Thoracic aorta (tissue), 2 donors: Measurements from ENCODE around the gene MBD6. TPM values are rescaled to one million over a fixed set of nuclear protein-coding genes. Genes with fewer than 3 reads are reported as not detected.

Source experiments
- ATAC-seq: fragments of 150-250 bp; one replicate; pipeline ENCODE4 v1.8.0; 2017; ENCODE audit warnings: low read depth; ENCODE audit not compliant: insufficient number of reproducible peaks, low FRiP score
- DNase-seq: peaks from one replicate; pipeline ENCODE4 v3.0.0-alpha.2; 2020; ENCODE audit warnings: low spot score
- H3K27ac ChIP-seq, 2 donors: fragments of 200-600 bp; sonication (generic); 1 replicate in 1 of 2; 2 replicates in 1 of 2; pipeline ENCODE4 v1.5.1; 2016; ENCODE audit warnings: mild to moderate bottlenecking in 2 of 2, moderate library complexity in 2 of 2
- H3K27me3 ChIP-seq: fragments of 200-600 bp; sonication (generic); replicated peaks from 2 replicates; pipeline ENCODE4 v1.6.0; 2016; ENCODE audit warnings: mild to moderate bottlenecking; ENCODE audit not compliant: insufficient read depth
- H3K36me3 ChIP-seq: fragments of 200-600 bp; sonication (generic); one replicate; pipeline ENCODE4 v1.5.1; 2016
- H3K4me1 ChIP-seq, 2 donors: fragments of 200-600 bp; sonication (generic); 1 replicate in 1 of 2; 2 replicates in 1 of 2; pipeline versions ENCODE4 v1.5.1 to v1.6.0; 2016; ENCODE audit warnings: low read depth in 2 of 2, mild to moderate bottlenecking in 1 of 2; ENCODE audit not compliant: control insufficient read depth in 1 of 2
- H3K4me3 ChIP-seq: fragments of 200-600 bp; sonication (generic); 2 replicates; pipeline ENCODE4 v1.5.1; 2016; ENCODE audit warnings: mild to moderate bottlenecking
- H3K9me3 ChIP-seq: fragments of 200-600 bp; sonication (generic); 2 replicates; pipeline ENCODE4 v1.5.1; 2016
- CTCF ChIP-seq: fragments of 200-600 bp; sonication (generic); IDR thresholded peaks from one replicate; pipeline ENCODE4 v1.5.1; 2019; ENCODE audit warnings: antibody characterized with exemption
- total RNA-seq, 2 donors: library from RNA; depleted of rRNA; stranded (reverse); fragments of >200 nt; gene quantifications; one replicate each; pipeline versions ENCODE4 v1.1.0 to v1.2.3, GENCODE V29; 2016

The MBD6 gene
- total RNA-seq, 2 donors from 2014 or later: 39.2 to 54.3 TPM

- H3K4me3 ChIP-seq: no peak overlapping the region
- no peaks in the 10 kb centered on the region for H3K9me3 ChIP-seq
- TF ChIP-seq CTCF: no peak
- no peak overlapping the region for H3K27ac ChIP-seq
- no peaks in the 10 kb centered on the region for H3K27me3 ChIP-seq
- DNase-seq: no peak
- no peaks in the 10 kb centered on the region for H3K4me1 ChIP-seq
- no peak for ATAC-seq
- H3K36me3 ChIP-seq: no peaks in the 10 kb centered on the region
Measured at GRCh38 chr12:57571926-57572762, 49.5 kb downstream of the MBD6 start.

- Histone ChIP-seq H3K4me3 (no peak overlapping the region), H3K27ac (no peak overlapping the region), H3K9me3 (no peaks in the 10 kb centered on the region), H3K27me3 (no peaks in the 10 kb centered on the region), H3K36me3 (peaks cover 6% of the 10 kb centered on the region), H3K4me1 (no peaks in the 10 kb centered on the region)
- no peak for TF ChIP-seq CTCF
- DNase-seq (no peak), ATAC-seq (no peak)
Measured at GRCh38 chr12:57574795-57575194, 52.2 kb downstream of the MBD6 start.

- ATAC-seq: no peak
- H3K27ac ChIP-seq: no peak overlapping the region
- H3K27me3 ChIP-seq: no peaks in the 10 kb centered on the region
- H3K4me1 ChIP-seq: no peaks in the 10 kb centered on the region
- TF ChIP-seq CTCF: no peak
- DNase-seq: no peak
- no peak overlapping the region for H3K4me3 ChIP-seq
- H3K9me3 ChIP-seq: no peaks in the 10 kb centered on the region
- peaks cover 6% of the 10 kb centered on the region for H3K36me3 ChIP-seq
Measured at GRCh38 chr12:57575771-57576612, 53.4 kb downstream of the MBD6 start.

DNA sequence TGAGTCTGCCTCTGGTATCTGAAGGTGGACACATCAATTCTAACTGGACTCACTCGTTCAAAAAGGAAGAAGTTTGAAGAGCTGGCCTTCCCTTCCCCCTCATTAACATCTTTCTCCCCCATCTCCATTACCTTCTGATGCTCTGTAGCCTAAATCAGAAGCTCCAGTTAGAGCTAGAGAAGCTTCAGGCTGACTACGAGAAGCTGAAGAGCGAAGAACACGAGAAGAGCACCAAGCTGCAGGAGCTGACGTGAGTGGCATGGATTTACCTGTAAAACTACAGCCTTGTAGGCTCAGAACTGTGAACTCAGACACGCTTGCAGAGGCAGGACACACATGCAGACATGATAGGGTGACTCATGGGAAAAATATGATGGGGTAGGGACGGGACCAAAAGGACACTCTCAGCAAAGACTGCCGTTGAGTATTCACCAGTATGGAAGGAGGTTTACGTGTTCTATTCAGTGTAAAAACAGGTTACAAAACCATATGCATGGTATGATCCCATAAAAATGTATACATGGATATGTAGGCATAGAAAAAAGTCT lies 54.1 kb downstream of the MBD6 start:
- Histone ChIP-seq H3K36me3 (peaks cover 6% of the 10 kb centered on the region), H3K4me3 (no peak overlapping the region), H3K4me1 (no peaks in the 10 kb centered on the region), H3K27me3 (no peaks in the 10 kb centered on the region), H3K27ac (no peak overlapping the region), H3K9me3 (no peaks in the 10 kb centered on the region)
- TF ChIP-seq CTCF: no peak
- ATAC-seq (no peak), DNase-seq (no peak)
